ENCODE measurements around the gene SCML2.

- TF ChIP-seq RAD21 (conservative IDR thresholded peaks at IDR 0.05 in 1 of 2, IDR thresholded peaks at IDR 0.05 in 1 of 2) (peak in 1 of 2 experiments; percentile 10; a peak in 1 of 5 replicates), MAZ (IDR thresholded peaks at IDR 0.05; ENCODE audit: borderline replicate concordance, low read depth, low read length) (no peak)
- TF ChIP-seq, protein P1, sequence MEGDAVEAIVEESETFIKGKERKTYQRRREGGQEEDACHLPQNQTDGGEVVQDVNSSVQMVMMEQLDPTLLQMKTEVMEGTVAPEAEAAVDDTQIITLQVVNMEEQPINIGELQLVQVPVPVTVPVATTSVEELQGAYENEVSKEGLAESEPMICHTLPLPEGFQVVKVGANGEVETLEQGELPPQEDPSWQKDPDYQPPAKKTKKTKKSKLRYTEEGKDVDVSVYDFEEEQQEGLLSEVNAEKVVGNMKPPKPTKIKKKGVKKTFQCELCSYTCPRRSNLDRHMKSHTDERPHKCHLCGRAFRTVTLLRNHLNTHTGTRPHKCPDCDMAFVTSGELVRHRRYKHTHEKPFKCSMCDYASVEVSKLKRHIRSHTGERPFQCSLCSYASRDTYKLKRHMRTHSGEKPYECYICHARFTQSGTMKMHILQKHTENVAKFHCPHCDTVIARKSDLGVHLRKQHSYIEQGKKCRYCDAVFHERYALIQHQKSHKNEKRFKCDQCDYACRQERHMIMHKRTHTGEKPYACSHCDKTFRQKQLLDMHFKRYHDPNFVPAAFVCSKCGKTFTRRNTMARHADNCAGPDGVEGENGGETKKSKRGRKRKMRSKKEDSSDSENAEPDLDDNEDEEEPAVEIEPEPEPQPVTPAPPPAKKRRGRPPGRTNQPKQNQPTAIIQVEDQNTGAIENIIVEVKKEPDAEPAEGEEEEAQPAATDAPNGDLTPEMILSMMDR (IDR thresholded peaks at IDR 0.05) = no peak
These were observed 159.8 kb downstream of the SCML2 start for GRCh38 chrX:18194688-18195087.

Measured in A549 (cell line).